K562 (cell line): ENCODE results near the gene NKIRAS2. TPM values are rescaled to one million over a fixed set of nuclear protein-coding genes. Genes with fewer than 3 reads are reported as not detected.

Source experiments
- ATAC-seq: fragments of 200-7000 bp; cut with Tn5 transposase; 3 replicates; pipeline ENCODE4 v1.9.1; 2020; ENCODE audit warnings: moderate library complexity
- BruUV-seq: library from RNA; stranded (reverse); fragments of 400-500 nt; replicated peaks from 2 replicates; lab custom pipeline; 2021; lab: Mats Ljungman, UMichigan
- CTCF ChIA-PET: fragments of 300-600 bp; formaldehyde crosslinking; extraction: SDS; loops from one replicate; lab custom pipeline; 2021; ENCODE audit warnings: low intra/inter-chr PET ratio; lab: Yijun Ruan, JAX
- POLR2A ChIA-PET: fragments of 300-600, 350-650 bp; sonication (Branson Sonifier 250); formaldehyde crosslinking; extraction: SDS; loops from one replicate; lab custom pipeline; 2021; ENCODE audit warnings: antibody characterized with exemption, inconsistent platforms; lab: Yijun Ruan, JAX
- DNase-seq, 4 experiments: peaks; one replicate each; pipeline versions ENCODE4 v3.0.0 to v3.0.0-alpha.2; 2011 to 2018; ENCODE audit warnings: low spot score in 3 of 4, mixed read lengths in 3 of 4; ENCODE audit errors: extremely low read depth in 1 of 4
- FAIRE-seq: peaks from 2 replicates; lab custom pipeline; 2011; peaks lifted over from hg19 to GRCh38; lab: Jason Lieb, UNC
- H2AFZ ChIP-seq: 2 replicates; pipeline ENCODE4 v1.6.0; 2011; ENCODE audit warnings: low read depth, low read length, control low read depth, inconsistent platforms
- H3K27ac ChIP-seq: fragments of 200-600 bp; 3 replicates; pipeline ENCODE4 v1.8.0; 2011; ENCODE audit warnings: low read depth, mild to moderate bottlenecking, control low read depth, inconsistent platforms, low read length, moderate library complexity, mixed read lengths; ENCODE audit errors: extremely low read depth
- H3K27me3 ChIP-seq, 2 experiments: fragments of 300-600 bp in 1 of 2; 2 replicates in 1 of 2; 3 replicates in 1 of 2; pipeline versions ENCODE4 v1.6.0 to v1.8.0; 2011; ENCODE audit warnings: inconsistent platforms in 2 of 2, low read length in 2 of 2, mild to moderate bottlenecking in 1 of 2, mixed read lengths in 1 of 2, moderate library complexity in 1 of 2; ENCODE audit not compliant: control insufficient read depth in 2 of 2, insufficient read depth in 2 of 2
- H3K36me3 ChIP-seq: fragments of 300-600 bp; 3 replicates; pipeline ENCODE4 v1.8.0; 2011; ENCODE audit warnings: mild to moderate bottlenecking, low read length, inconsistent platforms; ENCODE audit not compliant: control insufficient read depth, insufficient read depth
- H3K4me1 ChIP-seq, 2 experiments: fragments of 200-600 bp in 1 of 2; replicated peaks in 1 of 2; 2 replicates in 1 of 2; 3 replicates in 1 of 2; pipeline versions ENCODE4 v1.5.1 to v1.8.0; 2011; ENCODE audit warnings: inconsistent platforms in 2 of 2, low read length in 2 of 2, mild to moderate bottlenecking in 1 of 2, mixed read lengths in 1 of 2, moderate library complexity in 1 of 2; ENCODE audit not compliant: control insufficient read depth in 2 of 2, insufficient read depth in 2 of 2
- H3K4me2 ChIP-seq: 2 replicates; pipeline ENCODE4 v1.6.1; 2011; ENCODE audit warnings: low read length, control low read depth, inconsistent platforms, mixed read lengths; ENCODE audit not compliant: insufficient read depth
- H3K4me3 ChIP-seq: fragments of 200-600 bp; sonication (generic), shearing (Covaris generic); 2 replicates; pipeline ENCODE4 v1.5.1; 2016; ENCODE audit warnings: control low read depth, inconsistent platforms
- H3K79me2 ChIP-seq: fragments of 200-600 bp; 3 replicates; pipeline ENCODE4 v1.8.0; 2011; ENCODE audit warnings: low read length, inconsistent platforms; ENCODE audit not compliant: control insufficient read depth, insufficient read depth
- H3K9ac ChIP-seq, 2 experiments: 2 replicates each; pipeline versions ENCODE4 v1.6.0 to v1.6.1; 2011; ENCODE audit warnings: low read depth in 2 of 2, low read length in 2 of 2, control low read depth in 1 of 2, inconsistent platforms in 1 of 2, mild to moderate bottlenecking in 1 of 2, mixed read lengths in 1 of 2; ENCODE audit not compliant: insufficient read depth in 1 of 2
- H3K9me1 ChIP-seq: one replicate; pipeline ENCODE4 v1.6.0; 2011; ENCODE audit warnings: inconsistent platforms, mild to moderate bottlenecking, low read length, moderate library complexity; ENCODE audit not compliant: control insufficient read depth, insufficient read depth
- H3K9me3 ChIP-seq: replicated peaks from 2 replicates; pipeline ENCODE4 v1.5.1; 2011; ENCODE audit warnings: low read depth, low read length, inconsistent platforms; ENCODE audit not compliant: control insufficient read depth, insufficient read depth
- H4K20me1 ChIP-seq: replicated peaks from 2 replicates; pipeline ENCODE4 v1.6.1; 2011; ENCODE audit warnings: low read length, inconsistent platforms, mixed read lengths; ENCODE audit not compliant: control insufficient read depth, insufficient read depth
- ARID1B ChIP-seq: fragments of 450-650 bp; IDR thresholded peaks from 2 replicates; pipeline ENCODE4 v1.6.1; 2016; ENCODE audit warnings: antibody characterized with exemption, mild to moderate bottlenecking, inconsistent platforms
- FOXA3 ChIP-seq, 2 experiments: fragments of 450-650 bp in 1 of 2; sonication (generic) in 1 of 2; formaldehyde crosslinking; IDR thresholded peaks in 1 of 2; conservative IDR thresholded peaks in 1 of 2; 2 replicates each; pipeline versions ENCODE4 v1.4.0 to v1.8.0; 2020 to 2022; ENCODE audit warnings: mild to moderate bottlenecking in 2 of 2, missing genetic modification reagents in 1 of 2
- GABPA ChIP-seq: fragments of 200-800 bp; sonication (Bioruptor generic); conservative IDR thresholded peaks from 2 replicates; pipeline ENCODE4 v1.6.1; 2016; ENCODE audit warnings: low read depth, missing genetic modification characterization, missing compliant biosample characterization
- HNRNPH1 ChIP-seq: fragments of 200-400 bp; formaldehyde crosslinking; optimal IDR thresholded peaks from 2 replicates; pipeline ENCODE3; 2017; ENCODE audit warnings: low read depth, mild to moderate bottlenecking, low read length, moderate library complexity
- KLF13 ChIP-seq: fragments of 450-650 bp; IDR thresholded peaks from 2 replicates; pipeline ENCODE4 v1.6.1; 2016; ENCODE audit warnings: missing genetic modification characterization, low read depth, mild to moderate bottlenecking, missing compliant biosample characterization, moderate library complexity, borderline replicate concordance
- KLF6 ChIP-seq: fragments of 250-450 bp; sonication (Bioruptor Pico); IDR thresholded peaks from 2 replicates; pipeline ENCODE4 v1.4.0; 2020; ENCODE audit warnings: mild to moderate bottlenecking, moderate library complexity, borderline replicate concordance
- MIER1 ChIP-seq: fragments of 450-650 bp; IDR thresholded peaks from 2 replicates; pipeline ENCODE4 v1.6.1; 2016; ENCODE audit warnings: antibody characterized with exemption, mild to moderate bottlenecking, low read depth
- NFE2 ChIP-seq: IDR thresholded peaks from 2 replicates; pipeline ENCODE4 v1.6.1; 2014; ENCODE audit warnings: antibody characterized with exemption, low read depth
- PRDM10 ChIP-seq: fragments of 450-650 bp; IDR thresholded peaks from 2 replicates; pipeline ENCODE4 v1.6.1; 2018; ENCODE audit not compliant: partially characterized antibody
- TAL1 ChIP-seq: fragments of 450-650 bp; IDR thresholded peaks from 2 replicates; pipeline ENCODE4 v1.6.1; 2016; ENCODE audit warnings: mild to moderate bottlenecking
- ZNF766 ChIP-seq: fragments of 200-800 bp; sonication (Bioruptor generic); conservative IDR thresholded peaks from 2 replicates; pipeline ENCODE4 v1.6.1; 2016; ENCODE audit warnings: missing genetic modification characterization, missing compliant biosample characterization
- WGBS: fragments of 100-300 bp; shearing (Covaris generic); methylation state at CpG from one replicate; pipeline ENCODE4 v1.1.6; 2016; ENCODE audit warnings: low coverage, mixed read lengths; ENCODE audit not compliant: insufficient coverage; ENCODE audit errors: missing lambda C conversion rate; 5-methylcytosine and 5-hydroxymethylcytosine counted together
- in situ Hi-C: fragments of 300-500 bp; cut with MboI; formaldehyde crosslinking; loops from 4 replicates; pipeline ENCODE4 v1.15.0; 2018; ENCODE audit warnings: inconsistent platforms, mixed read lengths
- intact Hi-C: fragments of 100-400 bp; cut with micrococcal nuclease; formaldehyde crosslinking; loops from 2 replicates; pipeline ENCODE4 v1.14.2; 2022
- polyA plus RNA-seq, 8 experiments: library from polyadenylated mRNA; depleted of rRNA in 4 of 8; stranded (reverse) in 5 of 8; unstranded in 3 of 8; fragments of >200 nt; fragmentation: Nextera tagmentation in 2 of 8; fragmentation: Illumina TruSeq in 1 of 8; extraction: Ambion mirVana in 2 of 8; extraction: Trizol in 1 of 8; gene quantifications; 2 replicates each; pipeline versions ENCODE4 v1.2.1 to v1.2.3, GENCODE V29; 2011 to 2014; ENCODE audit warnings: inconsistent platforms in 1 of 8, missing spikeins in 1 of 8
- total RNA-seq, 7 experiments: library from RNA; depleted of rRNA in 6 of 7; stranded (reverse); fragments of >200 nt in 6 of 7; fragmentation: Illumina TruSeq in 2 of 7; extraction: Trizol in 2 of 7; gene quantifications; 2 replicates each; pipeline versions ENCODE4 v1.2.1 to v1.2.3, GENCODE V29; 2011 to 2021; ENCODE audit warnings: low replicate concordance in 1 of 7

The NKIRAS2 gene
- total and polyA plus RNA-seq, 9 of the 15 experiments (the other 6 are each of a cell fraction or from before 2014, with no cell fraction given) = 10.1 to 65.5 (median 29.8) TPM

- POLR2A ChIA-PET = interaction anchor here (0.5 kb wide), 1 partner anchor 446 kb away, joined by 6 read pairs; no protein-coding TSS in a partner anchor
- 21% methylated on average over 2 of the region's 3 CpGs for WGBS
- ATAC-seq = peak; percentile 24; the same call in 1 of the 3 replicates
Measured at GRCh38 chr17:42068979-42069378, 49.1 kb downstream of the NKIRAS2 start.

More at GRCh38 chr17:42068979-42069378, 49.1 kb downstream of the NKIRAS2 start:
- H3K9ac ChIP-seq = peak overlapping the region in 1 of 2 experiments; percentile 63; a peak in 1 of 4 replicates
- intact Hi-C loops = no loop called here
- no peaks in the 10 kb centered on the region for H3K36me3 ChIP-seq
- DNase-seq (no peak), FAIRE-seq (no peak)
- H3K9me1 ChIP-seq = no peaks in the 10 kb centered on the region
- H3K4me1 ChIP-seq = peaks cover 0 to 14% of the 10 kb centered on the region in 2 experiments; a peak in 3 of 5 replicates
- in situ Hi-C loops = no loop called here
- no peak overlapping the region for H2AFZ ChIP-seq
- TF ChIP-seq FOXA3 (CRISPR knock-in tag; conservative IDR thresholded peaks at IDR 0.05 in 1 of 2, IDR thresholded peaks at IDR 0.05 in 1 of 2) = no peak
- TF ChIP-seq PRDM10 = no peak
- TF ChIP-seq TAL1 = no peak
- no peak for TF ChIP-seq ARID1B
- no peak for TF ChIP-seq ZNF766 (CRISPR knock-in tag)
- TF ChIP-seq MIER1 = no peak
- TF ChIP-seq KLF13 = no peak
- TF ChIP-seq HNRNPH1 = no peak
- TF ChIP-seq NFE2 = no peak
- TF ChIP-seq GABPA (tag) = no peak
- TF ChIP-seq KLF6 (CRISPR knock-in tag) = no peak
- H3K4me2 ChIP-seq = no peak overlapping the region
- H3K9me3 ChIP-seq = no peaks in the 10 kb centered on the region
- BruUV-seq = no TSS peak
- H3K27me3 ChIP-seq = peaks cover 8 to 33% of the 10 kb centered on the region in 2 experiments; a peak in 4 of 5 replicates
- CTCF ChIA-PET = interaction anchor here (1.3 to 3.8 kb wide), 2 partner anchors 33 to 48 kb away, joined by 6 to 33 read pairs; no protein-coding TSS in a partner anchor
- H3K79me2 ChIP-seq = no peaks in the 10 kb centered on the region
- no peak overlapping the region for H3K27ac ChIP-seq
- no peaks in the 10 kb centered on the region for H4K20me1 ChIP-seq
- H3K4me3 ChIP-seq = no peak overlapping the region
